ENCODE measurements around the gene COL21A1. TPM values are rescaled to one million over a fixed set of nuclear protein-coding genes. Genes with fewer than 3 reads are reported as not detected.

COL21A1 gene
- polyA plus RNA-seq, 1 donor from 2014 or later, result not detected

- peaks cover 0 to 2% (median 0%) of the 10 kb centered on the region in 3 donors for H3K9me3 Mint-ChIP-seq
- H3K27ac Mint-ChIP-seq, result no peak overlapping the region
- no peaks in the 10 kb centered on the region for H3K4me1 Mint-ChIP-seq
- H3K4me3 Mint-ChIP-seq, result no peak overlapping the region
- H3K36me3 Mint-ChIP-seq, result no peaks in the 10 kb centered on the region
- no peaks in the 10 kb centered on the region for H3K27me3 Mint-ChIP-seq
Measured at GRCh38 chr6:56043761-56044160, 203.6 kb downstream of the COL21A1 start.

- H3K4me1 Mint-ChIP-seq, result no peaks in the 10 kb centered on the region
- no peak overlapping the region for H3K4me3 Mint-ChIP-seq
- H3K27me3 Mint-ChIP-seq, result no peaks in the 10 kb centered on the region
- peaks cover 0 to 5% (median 5%) of the 10 kb centered on the region in 3 donors for H3K9me3 Mint-ChIP-seq
- no peak overlapping the region for H3K27ac Mint-ChIP-seq
- H3K36me3 Mint-ChIP-seq, result no peaks in the 10 kb centered on the region
Measured at GRCh38 chr6:56043076-56043475, 204.3 kb downstream of the COL21A1 start.

GRCh38 chr6:56041591-56041990 is 205.8 kb downstream of the COL21A1 start:
- no peak overlapping the region for H3K27ac Mint-ChIP-seq
- no peaks in the 10 kb centered on the region for H3K27me3 Mint-ChIP-seq
- no peaks in the 10 kb centered on the region for H3K4me1 Mint-ChIP-seq
- peaks cover 0 to 7% (median 5%) of the 10 kb centered on the region in 3 donors for H3K9me3 Mint-ChIP-seq
- no peak overlapping the region for H3K4me3 Mint-ChIP-seq
- H3K36me3 Mint-ChIP-seq, result no peaks in the 10 kb centered on the region

- no peak overlapping the region for H3K27ac Mint-ChIP-seq
- no peaks in the 10 kb centered on the region for H3K27me3 Mint-ChIP-seq
- H3K36me3 Mint-ChIP-seq, result no peaks in the 10 kb centered on the region
- H3K4me3 Mint-ChIP-seq, result no peak overlapping the region
- no peaks in the 10 kb centered on the region for H3K4me1 Mint-ChIP-seq
- peaks cover 0 to 7% (median 5%) of the 10 kb centered on the region in 3 donors for H3K9me3 Mint-ChIP-seq
Measured at GRCh38 chr6:56040889-56041301, 206.5 kb downstream of the COL21A1 start.

GRCh38 chr6:56040223-56040622 is 207.2 kb downstream of the COL21A1 start:
- H3K4me1 Mint-ChIP-seq, result no peaks in the 10 kb centered on the region
- no peak overlapping the region for H3K27ac Mint-ChIP-seq
- H3K36me3 Mint-ChIP-seq, result no peaks in the 10 kb centered on the region
- no peak overlapping the region for H3K4me3 Mint-ChIP-seq
- H3K27me3 Mint-ChIP-seq, result no peaks in the 10 kb centered on the region
- peaks cover 0 to 7% (median 5%) of the 10 kb centered on the region in 3 donors for H3K9me3 Mint-ChIP-seq

GRCh38 chr6:56038764-56039163 is 208.6 kb downstream of the COL21A1 start:
- no peak overlapping the region for H3K27ac Mint-ChIP-seq
- no peak overlapping the region for H3K4me3 Mint-ChIP-seq
- peaks cover 0 to 7% (median 5%) of the 10 kb centered on the region in 3 donors for H3K9me3 Mint-ChIP-seq
- H3K4me1 Mint-ChIP-seq, result no peaks in the 10 kb centered on the region
- H3K27me3 Mint-ChIP-seq, result no peaks in the 10 kb centered on the region
- H3K36me3 Mint-ChIP-seq, result no peaks in the 10 kb centered on the region

GRCh38 chr6:56037601-56038000 is 209.8 kb downstream of the COL21A1 start:
- H3K9me3 Mint-ChIP-seq, result peaks cover 0 to 7% (median 5%) of the 10 kb centered on the region in 3 donors
- no peak overlapping the region for H3K4me3 Mint-ChIP-seq

GRCh38 chr6:56036916-56037600 is 210.3 kb downstream of the COL21A1 start:
- no peaks in the 10 kb centered on the region for H3K4me1 Mint-ChIP-seq
- H3K4me3 Mint-ChIP-seq, result no peak overlapping the region
- H3K9me3 Mint-ChIP-seq, result peaks cover 0 to 7% (median 5%) of the 10 kb centered on the region in 3 donors
- no peak overlapping the region for H3K27ac Mint-ChIP-seq
- H3K27me3 Mint-ChIP-seq, result no peaks in the 10 kb centered on the region
- no peaks in the 10 kb centered on the region for H3K36me3 Mint-ChIP-seq

More at GRCh38 chr6:56037601-56038000, 209.8 kb downstream of the COL21A1 start:
- Mint-ChIP-seq H3K4me1 (no peaks in the 10 kb centered on the region), H3K27me3 (no peaks in the 10 kb centered on the region), H3K36me3 (no peaks in the 10 kb centered on the region), H3K27ac (no peak overlapping the region)

- Mint-ChIP-seq H3K4me3 (no peak overlapping the region), H3K4me1 (no peaks in the 10 kb centered on the region), H3K36me3 (no peaks in the 10 kb centered on the region), H3K27ac (no peak overlapping the region), H3K27me3 (no peaks in the 10 kb centered on the region), H3K9me3 (peaks cover 4 to 18% (median 7%) of the 10 kb centered on the region in 3 donors)
Measured at GRCh38 chr6:56033401-56033800, 214.0 kb downstream of the COL21A1 start.

- peaks cover 3 to 13% (median 7%) of the 10 kb centered on the region in 3 donors for H3K9me3 Mint-ChIP-seq
- H3K36me3 Mint-ChIP-seq, result no peaks in the 10 kb centered on the region
- H3K4me1 Mint-ChIP-seq, result no peaks in the 10 kb centered on the region
- H3K27ac Mint-ChIP-seq, result no peak overlapping the region
- no peaks in the 10 kb centered on the region for H3K27me3 Mint-ChIP-seq
- H3K4me3 Mint-ChIP-seq, result no peak overlapping the region
Measured at GRCh38 chr6:56032715-56033260, 214.6 kb downstream of the COL21A1 start.

- Mint-ChIP-seq H3K4me1 (no peaks in the 10 kb centered on the region), H3K9me3 (peaks cover 3 to 13% (median 7%) of the 10 kb centered on the region in 3 donors), H3K4me3 (no peak overlapping the region), H3K27me3 (no peaks in the 10 kb centered on the region), H3K27ac (no peak overlapping the region), H3K36me3 (no peaks in the 10 kb centered on the region)
Measured at GRCh38 chr6:56027865-56028264, 219.5 kb downstream of the COL21A1 start.

GRCh38 chr6:56026455-56027180 is 220.8 kb downstream of the COL21A1 start:
- Mint-ChIP-seq H3K27ac (peak overlapping the region in 1 of 3 donors; percentile 50), H3K36me3 (no peaks in the 10 kb centered on the region), H3K27me3 (no peaks in the 10 kb centered on the region), H3K4me1 (no peaks in the 10 kb centered on the region), H3K9me3 (peaks cover 3 to 17% (median 9%) of the 10 kb centered on the region in 3 donors), H3K4me3 (peak overlapping the region in 1 of 4 donors; percentile 57)

- Mint-ChIP-seq H3K4me3 (no peak overlapping the region), H3K27me3 (no peaks in the 10 kb centered on the region), H3K27ac (no peak overlapping the region), H3K9me3 (peaks cover 1 to 13% (median 7%) of the 10 kb centered on the region in 3 donors), H3K36me3 (no peaks in the 10 kb centered on the region), H3K4me1 (no peaks in the 10 kb centered on the region)
Measured at GRCh38 chr6:56025795-56026194, 221.6 kb downstream of the COL21A1 start.

GRCh38 chr6:56024931-56025330 is 222.4 kb downstream of the COL21A1 start:
- no peaks in the 10 kb centered on the region for H3K4me1 Mint-ChIP-seq
- H3K27me3 Mint-ChIP-seq, result no peaks in the 10 kb centered on the region
- peaks cover 0 to 10% (median 7%) of the 10 kb centered on the region in 3 donors for H3K9me3 Mint-ChIP-seq
- no peak overlapping the region for H3K27ac Mint-ChIP-seq
- no peaks in the 10 kb centered on the region for H3K36me3 Mint-ChIP-seq
- no peak overlapping the region for H3K4me3 Mint-ChIP-seq

GRCh38 chr6:56023829-56024228 is 223.6 kb downstream of the COL21A1 start:
- Mint-ChIP-seq H3K36me3 (no peaks in the 10 kb centered on the region), H3K9me3 (peaks cover 0 to 5% (median 2%) of the 10 kb centered on the region in 3 donors), H3K27me3 (no peaks in the 10 kb centered on the region), H3K4me3 (no peak overlapping the region), H3K27ac (no peak overlapping the region), H3K4me1 (no peaks in the 10 kb centered on the region)

All from IgD-negative memory B cell (primary cell).